Esophagus squamous epithelium (tissue), 5 donors: ENCODE measurements around the gene LBP. TPM values are rescaled to one million over a fixed set of nuclear protein-coding genes. Genes with fewer than 3 reads are reported as not detected.

Experiments used
- DNase-seq: peaks from one replicate; lab custom pipeline; 2025; lab: John Stamatoyannopoulos, UW
- H3K27ac ChIP-seq, 4 donors: fragments of 200-600 bp; sonication (generic); one replicate each; pipeline ENCODE4 v1.5.1; 2016 to 2019; ENCODE audit warnings: mild to moderate bottlenecking in 1 of 4
- H3K27me3 ChIP-seq, 4 donors: fragments of 200-600 bp; sonication (generic); 1 replicate in 3 of 4; 2 replicates in 1 of 4; pipeline versions ENCODE4 v1.5.1 to v1.6.0; 2017 to 2021; ENCODE audit warnings: antibody characterized with exemption in 1 of 4
- H3K36me3 ChIP-seq, 3 donors: fragments of 200-600 bp; sonication (generic); one replicate each; pipeline ENCODE4 v1.5.1; 2016 to 2019
- H3K4me1 ChIP-seq, 3 donors: fragments of 200-600 bp; sonication (generic); one replicate each; pipeline ENCODE4 v1.5.1; 2017 to 2019
- H3K4me3 ChIP-seq, 4 donors: fragments of 200-600 bp; sonication (generic); 1 replicate in 3 of 4; 2 replicates in 1 of 4; pipeline ENCODE4 v1.5.1; 2016 to 2019; ENCODE audit warnings: mild to moderate bottlenecking in 2 of 4, moderate library complexity in 1 of 4
- H3K9me3 ChIP-seq, 3 donors: fragments of 200-600 bp; sonication (generic); one replicate each; pipeline ENCODE4 v1.5.1; 2016 to 2019
- CTCF ChIP-seq, 6 experiments: fragments of 450-650 bp in 4 of 6; fragments of 200-600 bp in 2 of 6; sonication (generic) in 2 of 6; IDR thresholded peaks; one replicate each; pipeline ENCODE4 v1.5.1; 2016 to 2019; ENCODE audit warnings: antibody characterized with exemption in 6 of 6, mild to moderate bottlenecking in 4 of 6, moderate library complexity in 4 of 6
- POLR2A ChIP-seq, 4 donors: fragments of 450-650 bp; IDR thresholded peaks; one replicate each; pipeline ENCODE4 v1.6.1; 2017; ENCODE audit warnings: antibody characterized with exemption in 4 of 4, mild to moderate bottlenecking in 4 of 4, moderate library complexity in 3 of 4
- WGBS, 2 donors: methylation state at CpG; one replicate each; pipeline ENCODE4 v1.1.5; 2018; 5-methylcytosine and 5-hydroxymethylcytosine counted together
- intact Hi-C: fragments of 100-400 bp; cut with DNase I; formaldehyde crosslinking; loops from one replicate; pipeline ENCODE4 v1.15.0; 2022
- total RNA-seq, 4 donors: library from RNA; depleted of rRNA; stranded (reverse); fragments of >200 nt; gene quantifications; one replicate each; pipeline ENCODE4 v1.1.0, GENCODE V29; 2016
- donor health status: DM: yes; HTN: yes; CAD: no.

Gene LBP
- total RNA-seq, 4 donors from 2014 or later = 0.18 TPM; not detected in 3

GRCh38 chr20:38300438-38300837 is 45.8 kb upstream of the LBP start:
- Histone ChIP-seq H3K9me3 (no peaks in the 10 kb centered on the region), H3K4me1 (peaks cover 21 to 30% (median 21%) of the 10 kb centered on the region in 3 donors), H3K36me3 (no peaks in the 10 kb centered on the region), H3K27ac (peak overlapping the region; percentile 56 to 84 (median 70)), H3K4me3 (no peak overlapping the region), H3K27me3 (peaks cover 0 to 15% (median 0%) of the 10 kb centered on the region in 4 donors)
- no peak for DNase-seq
- intact Hi-C loops = loop anchor here (5.0 kb wide), 1 partner anchor 68 kb away; no protein-coding TSS in a partner anchor
- WGBS, 2 donors = 59 to 64% methylated on average over 4 of the region's 4 CpGs
- no peak for TF ChIP-seq POLR2A (IDR thresholded peaks at IDR 0.05)
- no peak for TF ChIP-seq CTCF (IDR thresholded peaks at IDR 0.05)

GRCh38 chr20:38301309-38301708 is 45.0 kb upstream of the LBP start:
- no peak for DNase-seq
- Histone ChIP-seq H3K4me3 (no peak overlapping the region), H3K27ac (no peak overlapping the region), H3K27me3 (peaks cover 0 to 24% (median 0%) of the 10 kb centered on the region in 4 donors), H3K4me1 (peaks cover 21 to 30% (median 21%) of the 10 kb centered on the region in 3 donors), H3K9me3 (no peaks in the 10 kb centered on the region), H3K36me3 (no peaks in the 10 kb centered on the region)
- intact Hi-C loops = loop anchor here (5.0 kb wide), 1 partner anchor 69 kb away; no protein-coding TSS in a partner anchor
- WGBS, 2 donors = 69 to 98% methylated on average over 2 to 3 of the region's 3 CpGs
- no peak for TF ChIP-seq CTCF (IDR thresholded peaks at IDR 0.05)
- TF ChIP-seq POLR2A (IDR thresholded peaks at IDR 0.05) = no peak

GRCh38 chr20:38302786-38303185 is 43.5 kb upstream of the LBP start:
- no peak overlapping the region for H3K4me3 ChIP-seq
- H3K4me1 ChIP-seq = peaks cover 21 to 30% (median 21%) of the 10 kb centered on the region in 3 donors
- H3K9me3 ChIP-seq = no peaks in the 10 kb centered on the region
- no peak for DNase-seq
- intact Hi-C loops = loop anchor here (5.0 kb wide), 1 partner anchor 70 kb away; no protein-coding TSS in a partner anchor
- no peak overlapping the region for H3K27ac ChIP-seq
- 29 to 45% methylated on average over 6 to 8 of the region's 11 CpGs for WGBS, 2 donors
- H3K36me3 ChIP-seq = no peaks in the 10 kb centered on the region
- TF ChIP-seq POLR2A (IDR thresholded peaks at IDR 0.05) (no peak), CTCF (IDR thresholded peaks at IDR 0.05) (no peak)
- H3K27me3 ChIP-seq = peaks cover 0 to 26% (median 0%) of the 10 kb centered on the region in 4 donors

- TF ChIP-seq POLR2A (IDR thresholded peaks at IDR 0.05) (no peak), CTCF (IDR thresholded peaks at IDR 0.05) (no peak)
- no peak within 1 kb of the TSS for H3K27ac ChIP-seq
- 58 to 70% methylated on average over 10 to 16 of the region's 21 CpGs for WGBS, 2 donors
- H3K4me3 ChIP-seq = no peak within 1 kb of the TSS
- H3K27me3 ChIP-seq = peaks cover 0 to 26% (median 0%) of the 10 kb centered on the region in 4 donors
- no peaks in the 10 kb centered on the region for H3K9me3 ChIP-seq
- peaks cover 14 to 19% (median 17%) of the 10 kb centered on the region in 3 donors for H3K4me1 ChIP-seq
- H3K36me3 ChIP-seq = no peaks in the 10 kb centered on the region
- intact Hi-C loops = loop anchor here (5.0 kb wide), 1 partner anchor 72 kb away; no protein-coding TSS in a partner anchor
- no peak for DNase-seq
Measured at GRCh38 chr20:38303908-38304379, 42.3 kb upstream of the LBP start, which contains the start of gene BPI. Gene BPI (plus strand): TSS chr20:38304156. CDS start chr20:38304224, 68 bp downstream.

GRCh38 chr20:38304845-38305447 is 41.3 kb upstream of the LBP start:
- peaks cover 0 to 26% (median 0%) of the 10 kb centered on the region in 4 donors for H3K27me3 ChIP-seq
- DNase-seq = no peak
- H3K4me3 ChIP-seq = no peak overlapping the region
- no peaks in the 10 kb centered on the region for H3K9me3 ChIP-seq
- H3K4me1 ChIP-seq = peaks cover 4 to 10% (median 9%) of the 10 kb centered on the region in 3 donors
- no peak overlapping the region for H3K27ac ChIP-seq
- no peaks in the 10 kb centered on the region for H3K36me3 ChIP-seq
- intact Hi-C loops = loop anchor here (5.0 kb wide), 1 partner anchor 73 kb away; no protein-coding TSS in a partner anchor
- WGBS, 2 donors = 46 to 92% methylated on average over 3 to 7 of the region's 8 CpGs
- TF ChIP-seq POLR2A (IDR thresholded peaks at IDR 0.05) (no peak), CTCF (IDR thresholded peaks at IDR 0.05) (peak in 5 of 6 experiments; percentile 18 to 63 (median 32))
